GM12873 (cell line): ENCODE measurements around the gene ASPN.

Source experiments
- CTCF ChIP-seq: IDR thresholded peaks from 2 replicates; pipeline ENCODE4 v1.5.1; 2012; ENCODE audit warnings: low read depth, mild to moderate bottlenecking, moderate library complexity, low read length, control low read depth; ENCODE audit not compliant: insufficient read depth; ENCODE audit errors: missing control alignments

Gene ASPN

GRCh38 chr9:92408747-92409478 is 73.4 kb downstream of the ASPN start:
- no peak for TF ChIP-seq CTCF

GRCh38 chr9:92407818-92408217 is 74.5 kb downstream of the ASPN start:
- TF ChIP-seq CTCF = no peak

DNA sequence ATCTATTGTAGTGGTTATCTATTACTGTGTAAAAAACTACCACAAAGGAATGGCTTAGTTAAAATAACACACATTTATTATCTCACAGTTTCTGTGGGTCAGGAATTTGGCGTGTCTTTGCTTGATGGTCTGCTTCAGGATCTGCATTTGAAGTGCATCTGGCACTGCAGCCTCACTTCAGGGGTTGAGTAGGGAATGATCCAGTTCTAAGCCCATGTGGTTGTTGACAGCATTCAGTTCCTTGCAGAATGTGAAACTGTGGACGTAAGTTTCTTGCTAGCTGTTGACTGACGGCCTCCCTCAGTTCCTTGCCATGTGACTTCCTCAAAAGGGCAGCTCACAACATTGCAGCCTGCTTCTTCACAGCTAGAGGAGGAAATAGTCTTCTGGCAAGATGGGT is 75.8 kb downstream of the ASPN start:
- TF ChIP-seq CTCF = no peak
